ENCODE measurements around the gene TEKT1. TPM values are rescaled to one million over a fixed set of nuclear protein-coding genes. Genes with fewer than 3 reads are reported as not detected.
"Not testable (repeated sequence)": the region's sequence is repeated elsewhere in the genome, so short reads cannot be mapped to it uniquely, and the experiment has no call there.

Gene TEKT1
- total RNA-seq, 1 donor from 2014 or later = 1.2 TPM

- no peak for DNase-seq
These were observed 15.8 kb downstream of the TEKT1 start for GRCh38 chr17:6815775-6816174.

GRCh38 chr17:6812295-6812694, 19.2 kb downstream of the TEKT1 start:
- no peak for DNase-seq

GRCh38 chr17:6811510-6811909, 20.0 kb downstream of the TEKT1 start:
- no peak for DNase-seq

- no peak for DNase-seq
These were observed 31.0 kb downstream of the TEKT1 start for GRCh38 chr17:6800422-6801027.

- no peak for DNase-seq
These were observed 31.8 kb downstream of the TEKT1 start for GRCh38 chr17:6799738-6800137.

- DNase-seq = no peak
These were observed 33.7 kb downstream of the TEKT1 start for GRCh38 chr17:6797718-6798351.

- DNase-seq = no peak
These were observed 34.5 kb downstream of the TEKT1 start for GRCh38 chr17:6796887-6797490.

GRCh38 chr17:6796017-6796886, 35.3 kb downstream of the TEKT1 start:
- no peak for DNase-seq

GRCh38 chr17:6793748-6794493, 37.6 kb downstream of the TEKT1 start:
- no peak for DNase-seq

GRCh38 chr17:6789146-6789545, 42.4 kb downstream of the TEKT1 start:
- no peak for DNase-seq

GRCh38 chr17:6787081-6787693, 44.3 kb downstream of the TEKT1 start:
- no peak for DNase-seq

GRCh38 chr17:6786618-6787017, 44.9 kb downstream of the TEKT1 start:
- DNase-seq = no peak

GRCh38 chr17:6782244-6782643, 49.3 kb downstream of the TEKT1 start:
- no peak for DNase-seq

- DNase-seq = no peak
These were observed 50.6 kb downstream of the TEKT1 start for GRCh38 chr17:6780886-6781285.

- DNase-seq = no peak
These were observed 51.5 kb downstream of the TEKT1 start for GRCh38 chr17:6780001-6780400.

- no peak for DNase-seq
These were observed 52.1 kb downstream of the TEKT1 start for GRCh38 chr17:6779411-6779810.

GRCh38 chr17:6775871-6776405, 55.6 kb downstream of the TEKT1 start, which contains the start of gene FBXO39:
TSS of gene FBXO39 (plus strand) at chr17:6776215. CDS start at chr17:6779869, 3,654 bp downstream.
- no peak for DNase-seq

GRCh38 chr17:6774906-6775305, 56.6 kb downstream of the TEKT1 start:
- DNase-seq = not testable (repeated sequence)

GRCh38 chr17:6772016-6772415, 59.5 kb downstream of the TEKT1 start:
- DNase-seq = no peak

GRCh38 chr17:6768447-6768846, 63.1 kb downstream of the TEKT1 start:
- DNase-seq = no peak

GRCh38 chr17:6761779-6762178, 69.8 kb downstream of the TEKT1 start:
- no peak for DNase-seq
